Lower leg skin (tissue), 4 donors: ENCODE data around the gene FHOD3. TPM values are rescaled to one million over a fixed set of nuclear protein-coding genes. Genes with fewer than 3 reads are reported as not detected.
A peak's percentile ranks its signal among the peaks of the same experiment; 100 is the strongest.
"Not testable (repeated sequence)": the region's sequence is repeated elsewhere in the genome, so short reads cannot be mapped to it uniquely, and the experiment has no call there.

ENCODE experiments used
- DNase-seq, 2 donors: peaks; one replicate each; pipeline ENCODE4 v3.0.0-alpha.2; 2019; ENCODE audit warnings: low spot score in 2 of 2
- H3K4me3 ChIP-seq: fragments of 200-600 bp; sonication (generic); 2 replicates; pipeline ENCODE4 v1.5.1; 2017; ENCODE audit warnings: mild to moderate bottlenecking, low read depth; ENCODE audit not compliant: poor library complexity, severe bottlenecking
- POLR2A ChIP-seq, 2 donors: fragments of 450-650 bp; IDR thresholded peaks; one replicate each; pipeline ENCODE4 v1.6.1; 2016 to 2017; ENCODE audit warnings: antibody characterized with exemption in 2 of 2, mild to moderate bottlenecking in 1 of 2, moderate library complexity in 1 of 2
- WGBS, 2 donors: methylation state at CpG; one replicate each; pipeline ENCODE4 v1.1.5; 2018; 5-methylcytosine and 5-hydroxymethylcytosine counted together
- intact Hi-C: fragments of 100-400 bp; cut with DNase I; formaldehyde crosslinking; loops from one replicate; pipeline ENCODE4 v1.15.0; 2023; ENCODE audit warnings: low total_unique reads
- total RNA-seq, 4 donors: library from RNA; depleted of rRNA; stranded (reverse); fragments of >200 nt; gene quantifications; one replicate each; pipeline ENCODE4 v1.1.0, GENCODE V29; 2016
- TF ChIP-seq, protein P1 (sequence below), 3 donors: fragments of 450-650 bp; IDR thresholded peaks; one replicate each; pipeline ENCODE4 v1.5.1; 2016; ENCODE audit warnings: antibody characterized with exemption in 3 of 3, mild to moderate bottlenecking in 3 of 3, moderate library complexity in 2 of 3

The FHOD3 gene
- total RNA-seq, 4 donors from 2014 or later: 5.3 to 15.1 (median 7.8) TPM

DNA sequence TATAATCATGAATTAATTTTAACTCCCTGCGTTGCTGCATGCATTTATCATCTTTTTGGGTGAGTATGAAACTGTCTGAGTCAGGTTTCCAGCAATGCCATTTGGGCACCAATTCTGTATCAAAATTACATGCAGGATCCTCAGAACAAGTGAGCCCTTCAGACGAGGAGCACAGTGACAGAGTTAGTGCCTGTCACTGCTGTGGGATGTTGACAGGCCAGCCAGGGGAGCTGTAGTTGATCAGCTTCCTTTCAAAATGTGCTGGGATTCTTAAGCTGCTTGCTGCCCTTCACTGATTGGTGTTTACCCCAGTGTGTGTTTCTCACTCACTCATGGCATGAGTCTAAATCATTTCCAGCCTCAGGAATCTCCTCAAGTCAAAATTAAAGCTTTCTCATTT is 422.1 kb downstream of the FHOD3 start:
- H3K4me3 ChIP-seq: no peak overlapping the region
- intact Hi-C loops: no loop called here
- DNase-seq: no peak
- no peak for TF ChIP-seq POLR2A (IDR thresholded peaks at IDR 0.05)
- TF ChIP-seq, protein P1, sequence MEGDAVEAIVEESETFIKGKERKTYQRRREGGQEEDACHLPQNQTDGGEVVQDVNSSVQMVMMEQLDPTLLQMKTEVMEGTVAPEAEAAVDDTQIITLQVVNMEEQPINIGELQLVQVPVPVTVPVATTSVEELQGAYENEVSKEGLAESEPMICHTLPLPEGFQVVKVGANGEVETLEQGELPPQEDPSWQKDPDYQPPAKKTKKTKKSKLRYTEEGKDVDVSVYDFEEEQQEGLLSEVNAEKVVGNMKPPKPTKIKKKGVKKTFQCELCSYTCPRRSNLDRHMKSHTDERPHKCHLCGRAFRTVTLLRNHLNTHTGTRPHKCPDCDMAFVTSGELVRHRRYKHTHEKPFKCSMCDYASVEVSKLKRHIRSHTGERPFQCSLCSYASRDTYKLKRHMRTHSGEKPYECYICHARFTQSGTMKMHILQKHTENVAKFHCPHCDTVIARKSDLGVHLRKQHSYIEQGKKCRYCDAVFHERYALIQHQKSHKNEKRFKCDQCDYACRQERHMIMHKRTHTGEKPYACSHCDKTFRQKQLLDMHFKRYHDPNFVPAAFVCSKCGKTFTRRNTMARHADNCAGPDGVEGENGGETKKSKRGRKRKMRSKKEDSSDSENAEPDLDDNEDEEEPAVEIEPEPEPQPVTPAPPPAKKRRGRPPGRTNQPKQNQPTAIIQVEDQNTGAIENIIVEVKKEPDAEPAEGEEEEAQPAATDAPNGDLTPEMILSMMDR (IDR thresholded peaks at IDR 0.05): no peak
- WGBS, 2 donors: 63 to 86% methylated on average over 2 of the region's 2 CpGs

DNA sequence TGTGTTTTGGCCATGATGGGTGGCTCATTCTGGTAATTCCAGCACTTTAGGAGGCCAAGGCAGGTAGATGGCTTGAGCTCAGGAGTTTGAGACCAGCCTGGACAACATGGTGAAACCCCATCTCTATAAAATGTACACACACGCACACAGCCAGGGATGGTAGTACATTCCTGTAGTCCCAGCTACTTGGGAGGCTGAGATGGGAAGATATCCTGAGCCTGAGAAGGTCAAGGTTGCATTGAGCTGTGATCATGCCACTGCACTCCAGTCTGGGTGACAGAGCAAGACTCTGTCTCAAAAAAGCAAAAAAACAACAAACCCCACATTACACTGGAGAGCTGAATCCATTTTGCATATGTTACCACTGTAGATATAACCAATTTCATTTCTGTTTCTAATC is 423.8 kb downstream of the FHOD3 start:
- WGBS, 2 donors: 94 to 95% methylated on average over 1 of the region's 1 CpG

GRCh38 chr18:36724169-36724568 is 426.7 kb downstream of the FHOD3 start:
- no peak overlapping the region for H3K4me3 ChIP-seq
- TF ChIP-seq POLR2A (IDR thresholded peaks at IDR 0.05): no peak
- TF ChIP-seq, protein P1 (IDR thresholded peaks at IDR 0.05): no peak
- intact Hi-C loops: no loop called here
- 19 to 53% methylated on average over 7 of the region's 7 CpGs for whole genome bisulfite sequencing, 2 donors
- no peak for DNase-seq

More for the DNA sequence above, 423.8 kb downstream of the FHOD3 start:
- H3K4me3 ChIP-seq, intact Hi-C loops, DNase-seq: not testable (repeated sequence)

DNA sequence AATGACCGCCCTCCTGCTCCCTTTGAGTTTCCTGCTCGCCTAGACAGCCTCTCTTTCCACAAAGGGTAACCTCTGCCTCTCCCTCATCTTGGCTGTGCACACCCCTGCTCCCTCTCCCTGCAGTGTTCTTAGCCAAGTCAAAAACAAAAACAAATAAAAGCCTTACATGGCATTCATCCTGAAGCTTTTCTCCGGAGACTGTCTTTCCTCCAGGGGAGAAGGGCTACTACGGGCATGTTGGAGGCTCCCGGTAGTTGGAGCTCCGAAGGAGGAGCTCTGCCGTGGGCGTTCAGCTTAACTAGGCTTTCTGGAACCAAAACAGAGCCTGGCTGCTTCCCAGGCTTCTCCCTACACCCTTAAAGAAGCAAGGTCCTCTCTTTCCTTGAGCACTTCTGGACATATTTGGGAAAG is 427.1 kb downstream of the FHOD3 start:
- H3K4me3 ChIP-seq: no peak overlapping the region
- DNase-seq: peak in 1 of 2 donors; percentile 84
- intact Hi-C loops: no loop called here
- TF ChIP-seq POLR2A (IDR thresholded peaks at IDR 0.05): no peak
- TF ChIP-seq, protein P1 (IDR thresholded peaks at IDR 0.05): no peak
- WGBS, 2 donors: 16 to 38% methylated on average over 8 of the region's 8 CpGs

GRCh38 chr18:36728345-36728744 is 430.8 kb downstream of the FHOD3 start:
- no peak for DNase-seq
- 44 to 56% methylated on average over 4 of the region's 4 CpGs for WGBS, 2 donors
- TF ChIP-seq POLR2A (IDR thresholded peaks at IDR 0.05): no peak
- TF ChIP-seq, protein P1 (IDR thresholded peaks at IDR 0.05): no peak
- no peak overlapping the region for H3K4me3 ChIP-seq
- intact Hi-C loops: no loop called here

DNA sequence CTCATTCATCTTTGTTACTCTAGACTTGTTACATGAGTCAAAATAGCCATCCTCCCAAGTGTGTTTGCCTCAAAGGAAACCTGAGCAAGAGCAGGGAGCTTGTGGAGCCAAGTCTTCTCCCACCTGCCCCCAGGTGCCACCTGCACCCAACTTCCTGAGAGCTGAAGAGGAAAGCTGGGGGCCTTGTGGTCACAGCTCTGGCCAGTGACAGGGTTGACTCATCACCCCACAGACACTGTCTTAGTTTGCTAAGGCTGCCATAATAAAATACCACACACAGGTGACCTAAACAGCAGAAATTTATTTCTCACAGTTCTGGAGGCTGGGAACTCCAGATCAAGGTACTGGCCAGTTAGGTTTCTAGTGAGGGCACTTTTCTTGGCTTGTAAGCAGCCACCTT is 431.7 kb downstream of the FHOD3 start:
- TF ChIP-seq, protein P1 (IDR thresholded peaks at IDR 0.05): no peak
- no peak for TF ChIP-seq POLR2A (IDR thresholded peaks at IDR 0.05)
- no peak overlapping the region for H3K4me3 ChIP-seq
- no peak for DNase-seq
- intact Hi-C loops: no loop called here
